ENCODE data around the gene PLA1A.

DNA sequence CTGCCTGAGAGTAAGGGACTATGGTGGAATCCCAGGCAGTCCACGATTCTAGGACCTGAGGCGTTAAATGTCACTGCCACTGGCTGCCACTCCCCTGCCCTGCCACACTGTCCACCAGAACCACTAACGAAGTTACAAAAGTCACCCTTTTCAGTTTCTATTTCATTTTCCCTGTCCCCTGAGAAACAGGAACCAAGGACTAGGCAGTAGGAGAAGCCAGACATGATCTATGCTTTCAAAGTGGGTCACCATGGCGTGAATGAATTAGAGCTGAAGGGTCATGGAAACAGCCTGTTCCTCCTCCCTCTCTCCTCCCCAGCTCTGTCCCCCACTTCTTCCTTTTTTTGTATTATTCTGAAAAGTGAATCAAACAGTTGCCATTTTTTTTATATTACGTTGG, 27.5 kb upstream of the PLA1A start:
- TF ChIP-seq, protein P1, sequence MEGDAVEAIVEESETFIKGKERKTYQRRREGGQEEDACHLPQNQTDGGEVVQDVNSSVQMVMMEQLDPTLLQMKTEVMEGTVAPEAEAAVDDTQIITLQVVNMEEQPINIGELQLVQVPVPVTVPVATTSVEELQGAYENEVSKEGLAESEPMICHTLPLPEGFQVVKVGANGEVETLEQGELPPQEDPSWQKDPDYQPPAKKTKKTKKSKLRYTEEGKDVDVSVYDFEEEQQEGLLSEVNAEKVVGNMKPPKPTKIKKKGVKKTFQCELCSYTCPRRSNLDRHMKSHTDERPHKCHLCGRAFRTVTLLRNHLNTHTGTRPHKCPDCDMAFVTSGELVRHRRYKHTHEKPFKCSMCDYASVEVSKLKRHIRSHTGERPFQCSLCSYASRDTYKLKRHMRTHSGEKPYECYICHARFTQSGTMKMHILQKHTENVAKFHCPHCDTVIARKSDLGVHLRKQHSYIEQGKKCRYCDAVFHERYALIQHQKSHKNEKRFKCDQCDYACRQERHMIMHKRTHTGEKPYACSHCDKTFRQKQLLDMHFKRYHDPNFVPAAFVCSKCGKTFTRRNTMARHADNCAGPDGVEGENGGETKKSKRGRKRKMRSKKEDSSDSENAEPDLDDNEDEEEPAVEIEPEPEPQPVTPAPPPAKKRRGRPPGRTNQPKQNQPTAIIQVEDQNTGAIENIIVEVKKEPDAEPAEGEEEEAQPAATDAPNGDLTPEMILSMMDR (conservative IDR thresholded peaks at IDR 0.05 in 1 of 2, IDR thresholded peaks at IDR 0.05 in 1 of 2; ENCODE audit: extremely low read depth in 1 of 2, insufficient read depth in 1 of 2, low read depth in 1 of 2, low read length in 2 of 2), result no peak
- TF ChIP-seq EZH2 (IDR thresholded peaks at IDR 0.05; ENCODE audit: borderline replicate concordance, low read length), result no peak

Data from mammary epithelial cell (primary cell).